Thoracic aorta (tissue), 2 donors: Measurements from ENCODE around the gene FAM53A. TPM values are rescaled to one million over a fixed set of nuclear protein-coding genes. Genes with fewer than 3 reads are reported as not detected.

ENCODE experiments used
- ATAC-seq: fragments of 150-250 bp; one replicate; pipeline ENCODE4 v1.8.0; 2017; ENCODE audit warnings: low read depth; ENCODE audit not compliant: insufficient number of reproducible peaks, low FRiP score
- DNase-seq: peaks from one replicate; pipeline ENCODE4 v3.0.0-alpha.2; 2020; ENCODE audit warnings: low spot score
- H3K27ac ChIP-seq, 2 donors: fragments of 200-600 bp; sonication (generic); 1 replicate in 1 of 2; 2 replicates in 1 of 2; pipeline ENCODE4 v1.5.1; 2016; ENCODE audit warnings: mild to moderate bottlenecking in 2 of 2, moderate library complexity in 2 of 2
- H3K27me3 ChIP-seq: fragments of 200-600 bp; sonication (generic); replicated peaks from 2 replicates; pipeline ENCODE4 v1.6.0; 2016; ENCODE audit warnings: mild to moderate bottlenecking; ENCODE audit not compliant: insufficient read depth
- H3K36me3 ChIP-seq: fragments of 200-600 bp; sonication (generic); one replicate; pipeline ENCODE4 v1.5.1; 2016
- H3K4me1 ChIP-seq, 2 donors: fragments of 200-600 bp; sonication (generic); 1 replicate in 1 of 2; 2 replicates in 1 of 2; pipeline versions ENCODE4 v1.5.1 to v1.6.0; 2016; ENCODE audit warnings: low read depth in 2 of 2, mild to moderate bottlenecking in 1 of 2; ENCODE audit not compliant: control insufficient read depth in 1 of 2
- H3K4me3 ChIP-seq: fragments of 200-600 bp; sonication (generic); 2 replicates; pipeline ENCODE4 v1.5.1; 2016; ENCODE audit warnings: mild to moderate bottlenecking
- H3K9me3 ChIP-seq: fragments of 200-600 bp; sonication (generic); 2 replicates; pipeline ENCODE4 v1.5.1; 2016
- total RNA-seq, 2 donors: library from RNA; depleted of rRNA; stranded (reverse); fragments of >200 nt; gene quantifications; one replicate each; pipeline versions ENCODE4 v1.1.0 to v1.2.3, GENCODE V29; 2016
- TF ChIP-seq, protein P1 (sequence below): fragments of 200-600 bp; sonication (generic); IDR thresholded peaks from one replicate; pipeline ENCODE4 v1.5.1; 2019; ENCODE audit warnings: antibody characterized with exemption

FAM53A gene
- total RNA-seq, 2 donors from 2014 or later, result 5.1 to 10.9 TPM

DNA sequence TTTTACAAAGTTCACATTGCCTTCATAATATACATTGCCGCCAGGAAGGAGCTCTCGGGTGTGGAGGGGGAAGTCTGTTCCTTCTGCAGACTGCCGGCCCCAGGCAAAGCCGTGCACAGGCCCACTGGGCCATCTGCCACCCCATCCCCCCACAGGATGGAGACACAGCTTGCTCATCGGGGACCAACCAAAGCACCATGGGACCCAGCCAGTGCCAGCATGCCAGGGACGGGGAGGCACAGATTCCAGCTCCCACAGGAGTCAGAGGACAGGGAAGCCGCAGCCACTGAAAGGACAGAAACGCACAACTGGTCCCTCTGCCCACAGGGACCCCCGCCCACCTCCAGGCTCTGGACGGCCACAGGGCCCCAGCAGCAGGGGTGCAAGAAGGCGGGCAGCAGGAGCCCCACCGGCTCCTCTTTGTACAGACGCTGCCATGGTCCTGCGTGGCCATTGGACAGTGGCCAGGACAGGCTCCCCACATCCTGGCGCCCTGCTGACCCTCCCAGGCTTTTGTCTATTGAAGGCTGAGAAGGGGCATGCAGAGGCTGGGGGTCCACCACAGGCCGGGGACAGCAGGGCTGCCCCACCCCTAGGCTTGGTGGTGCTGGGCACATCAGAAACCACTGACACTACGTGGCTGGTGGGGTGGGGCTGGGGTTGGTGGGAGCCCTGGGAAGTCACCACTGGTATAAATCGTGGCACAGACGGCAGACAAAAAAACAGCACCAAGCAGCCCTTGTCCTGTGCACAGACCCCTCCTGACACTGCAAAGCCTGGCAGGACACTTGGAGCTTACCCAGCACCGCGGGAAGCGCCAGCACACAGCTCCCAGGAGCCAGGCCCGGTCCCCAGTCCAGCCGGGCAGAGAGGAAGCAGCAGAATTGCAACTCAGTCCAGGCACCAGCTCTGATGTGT, 89.0 kb downstream of the FAM53A start:
- peaks cover 14% of the 10 kb centered on the region for H3K9me3 ChIP-seq
- H3K4me1 ChIP-seq, result no peaks in the 10 kb centered on the region
- DNase-seq, result no peak
- H3K36me3 ChIP-seq, result no peaks in the 10 kb centered on the region
- H3K27me3 ChIP-seq, result no peaks in the 10 kb centered on the region
- no peak for ATAC-seq
- no peak overlapping the region for H3K4me3 ChIP-seq
- TF ChIP-seq, protein P1, sequence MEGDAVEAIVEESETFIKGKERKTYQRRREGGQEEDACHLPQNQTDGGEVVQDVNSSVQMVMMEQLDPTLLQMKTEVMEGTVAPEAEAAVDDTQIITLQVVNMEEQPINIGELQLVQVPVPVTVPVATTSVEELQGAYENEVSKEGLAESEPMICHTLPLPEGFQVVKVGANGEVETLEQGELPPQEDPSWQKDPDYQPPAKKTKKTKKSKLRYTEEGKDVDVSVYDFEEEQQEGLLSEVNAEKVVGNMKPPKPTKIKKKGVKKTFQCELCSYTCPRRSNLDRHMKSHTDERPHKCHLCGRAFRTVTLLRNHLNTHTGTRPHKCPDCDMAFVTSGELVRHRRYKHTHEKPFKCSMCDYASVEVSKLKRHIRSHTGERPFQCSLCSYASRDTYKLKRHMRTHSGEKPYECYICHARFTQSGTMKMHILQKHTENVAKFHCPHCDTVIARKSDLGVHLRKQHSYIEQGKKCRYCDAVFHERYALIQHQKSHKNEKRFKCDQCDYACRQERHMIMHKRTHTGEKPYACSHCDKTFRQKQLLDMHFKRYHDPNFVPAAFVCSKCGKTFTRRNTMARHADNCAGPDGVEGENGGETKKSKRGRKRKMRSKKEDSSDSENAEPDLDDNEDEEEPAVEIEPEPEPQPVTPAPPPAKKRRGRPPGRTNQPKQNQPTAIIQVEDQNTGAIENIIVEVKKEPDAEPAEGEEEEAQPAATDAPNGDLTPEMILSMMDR, result no peak
- H3K27ac ChIP-seq, result no peak overlapping the region

DNA sequence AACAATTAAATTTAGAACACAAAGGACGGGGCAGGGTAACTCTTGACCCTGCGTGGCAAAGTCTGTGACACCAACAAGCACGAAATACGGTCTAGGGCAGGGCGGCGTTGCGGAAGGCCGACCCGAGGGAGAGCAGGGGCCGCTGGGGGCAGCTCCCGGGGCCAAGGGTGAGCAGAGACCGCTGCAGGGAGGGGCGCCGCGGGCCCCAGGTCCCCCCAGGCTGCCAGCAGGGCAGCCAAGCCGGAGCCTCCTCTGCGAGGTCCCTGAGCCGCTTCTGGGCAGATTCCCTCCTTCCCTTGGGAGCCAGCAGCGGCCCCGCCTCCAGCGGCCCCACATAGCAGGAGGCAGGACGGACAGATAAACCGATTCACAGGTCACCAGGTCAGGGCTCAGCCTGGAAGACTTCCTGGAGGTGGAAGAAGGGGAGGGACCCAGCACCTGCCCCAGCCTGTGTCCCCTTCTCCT, 90.2 kb downstream of the FAM53A start:
- Histone ChIP-seq H3K27me3 (no peaks in the 10 kb centered on the region), H3K9me3 (peaks cover 24% of the 10 kb centered on the region), H3K27ac (no peak overlapping the region), H3K4me1 (no peaks in the 10 kb centered on the region), H3K36me3 (no peaks in the 10 kb centered on the region), H3K4me3 (no peak overlapping the region)
- no peak for DNase-seq
- TF ChIP-seq, protein P1, result no peak
- no peak for ATAC-seq

DNA sequence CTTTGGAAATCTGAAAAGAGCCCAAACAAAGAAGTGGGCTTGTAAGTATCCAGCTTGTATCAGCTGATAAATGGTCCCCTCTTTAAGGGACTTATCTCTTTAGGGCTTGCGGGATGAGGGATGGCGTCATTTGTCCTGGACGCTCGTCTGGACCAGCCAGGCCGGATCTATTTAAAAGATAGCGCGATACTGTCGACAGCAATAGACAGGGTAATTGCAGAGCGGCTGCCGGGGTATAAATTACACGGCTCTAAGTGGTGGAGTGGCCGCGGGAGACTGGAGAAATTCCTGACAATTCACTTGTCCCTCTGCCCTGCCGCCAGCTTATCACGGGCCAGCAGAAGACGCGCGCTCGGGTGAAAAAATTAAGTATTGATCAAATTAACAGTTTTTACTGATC, 90.7 kb downstream of the FAM53A start:
- H3K9me3 ChIP-seq, result peaks cover 24% of the 10 kb centered on the region
- H3K4me1 ChIP-seq, result no peaks in the 10 kb centered on the region
- no peaks in the 10 kb centered on the region for H3K27me3 ChIP-seq
- H3K36me3 ChIP-seq, result no peaks in the 10 kb centered on the region
- DNase-seq (no peak), ATAC-seq (no peak)
- no peak overlapping the region for H3K27ac ChIP-seq
- TF ChIP-seq, protein P1, result no peak
- no peak overlapping the region for H3K4me3 ChIP-seq

DNA sequence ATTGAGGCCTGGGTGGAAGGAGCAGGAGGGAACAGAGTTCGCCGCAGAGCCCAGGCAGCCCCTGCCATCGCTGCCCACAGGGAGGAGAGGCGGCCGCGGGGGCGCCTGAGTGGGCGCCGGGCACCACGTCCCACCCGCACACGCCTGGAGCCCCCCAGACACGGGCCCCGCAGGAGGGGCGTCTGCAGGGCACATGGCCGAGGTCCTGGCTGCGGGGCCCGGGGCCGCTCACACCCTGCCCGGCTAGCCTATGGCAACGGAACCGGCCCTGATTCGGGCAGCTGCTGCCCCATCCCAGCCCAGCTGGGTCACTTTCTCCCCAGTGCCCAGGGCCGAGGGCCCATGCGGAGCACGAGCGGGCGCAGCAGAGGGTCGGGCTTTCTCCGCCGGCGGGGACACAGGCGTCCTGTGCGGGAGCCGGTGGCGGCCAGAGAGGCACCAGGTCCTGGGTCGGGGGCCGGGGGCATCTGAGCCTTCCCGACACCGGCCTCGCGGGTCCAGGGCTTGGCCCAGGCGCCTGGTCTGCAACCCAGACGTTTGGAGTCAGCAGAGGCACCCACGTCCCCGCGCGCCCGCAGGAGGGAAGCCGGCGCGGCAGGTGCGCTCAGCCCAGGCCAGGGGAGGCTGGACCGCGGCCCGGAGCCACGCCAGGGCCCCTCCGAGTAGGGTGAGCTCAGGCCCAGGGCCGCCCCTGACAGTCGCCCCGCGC, 91.2 kb downstream of the FAM53A start:
- Histone ChIP-seq H3K36me3 (no peaks in the 10 kb centered on the region), H3K27me3 (no peaks in the 10 kb centered on the region), H3K4me3 (no peak overlapping the region), H3K4me1 (no peaks in the 10 kb centered on the region), H3K27ac (no peak overlapping the region), H3K9me3 (peaks cover 24% of the 10 kb centered on the region)
- TF ChIP-seq, protein P1, result no peak
- ATAC-seq (no peak), DNase-seq (no peak)

DNA sequence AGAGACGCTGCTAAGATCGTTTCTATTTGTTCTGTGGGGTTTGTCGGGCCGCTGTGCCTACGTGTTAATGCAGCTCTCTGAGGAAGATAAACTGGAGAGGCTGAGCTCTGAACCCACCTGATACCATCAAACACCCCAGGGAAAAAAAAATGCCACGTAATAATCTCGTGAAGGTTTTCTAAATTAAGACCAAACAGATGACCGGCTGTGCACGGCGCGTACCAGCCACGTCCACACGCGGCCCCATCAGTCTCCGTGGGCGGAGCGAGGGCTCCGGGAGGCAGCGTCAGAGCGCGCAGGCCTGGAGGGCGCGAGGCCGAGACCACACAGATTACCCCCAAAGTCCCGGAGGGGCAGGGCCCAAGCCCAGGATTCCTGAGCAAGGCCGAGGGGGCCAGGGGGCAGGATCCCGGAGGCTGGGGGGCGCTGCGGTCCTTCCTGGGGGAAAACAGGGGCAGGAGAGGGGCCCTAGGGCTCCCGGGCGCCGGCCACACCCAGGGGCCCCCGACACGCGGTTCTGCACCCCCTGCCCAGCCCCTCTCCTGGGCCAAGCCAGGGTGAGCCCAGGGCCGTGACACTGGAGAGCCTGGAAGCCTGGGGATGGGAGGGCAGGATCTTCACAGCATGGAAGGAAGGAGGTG, 91.9 kb downstream of the FAM53A start:
- ATAC-seq (no peak), DNase-seq (no peak)
- Histone ChIP-seq H3K4me3 (no peak overlapping the region), H3K36me3 (no peaks in the 10 kb centered on the region), H3K9me3 (peaks cover 24% of the 10 kb centered on the region), H3K27ac (no peak overlapping the region), H3K27me3 (no peaks in the 10 kb centered on the region), H3K4me1 (no peaks in the 10 kb centered on the region)
- TF ChIP-seq, protein P1, result no peak
